Measurements from ENCODE around the gene GADD45A. TPM values are rescaled to one million over a fixed set of nuclear protein-coding genes. Genes with fewer than 3 reads are reported as not detected.

GADD45A gene
- total and polyA plus RNA-seq, 2 experiments from 2014 or later, result 93.1 to 175 TPM

DNA sequence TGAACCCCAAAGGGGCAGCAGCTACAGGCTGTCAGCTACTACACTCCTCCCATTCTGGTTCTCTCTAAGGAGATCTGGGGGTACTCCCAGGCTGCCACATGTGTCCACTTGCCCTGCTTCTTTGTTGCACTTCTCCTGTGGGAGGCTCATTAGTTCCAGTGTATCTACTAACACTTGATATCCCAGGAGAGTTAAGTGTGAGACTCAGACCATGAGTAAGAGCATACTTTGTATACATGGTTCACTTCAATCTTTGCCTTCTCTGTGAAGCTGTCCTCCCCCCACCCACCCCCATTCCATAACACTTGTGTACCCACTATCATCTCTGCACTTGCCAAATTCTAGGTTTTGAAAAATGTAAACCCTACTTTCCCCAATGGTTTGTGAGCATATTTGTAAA is 34.9 kb upstream of the GADD45A start:
- H3K27ac ChIP-seq, result no peak overlapping the region
- H3K4me3 ChIP-seq, result no peak overlapping the region
- no peak for TF ChIP-seq EZH2phosphoT487 (IDR thresholded peaks at IDR 0.05; ENCODE audit: low read depth, severe bottlenecking, unreplicated experiment)
- TF ChIP-seq EZH2 (IDR thresholded peaks at IDR 0.05; ENCODE audit: borderline replicate concordance), result no peak
- TF ChIP-seq CTCF (IDR thresholded peaks at IDR 0.05; ENCODE audit: poor library complexity), result no peak
- no peaks in the 10 kb centered on the region for H3K36me3 ChIP-seq (replicated peaks; ENCODE audit: insufficient read depth, low read depth)
- no peak for DNase-seq (ENCODE audit: low spot score)
- H3K4me1 ChIP-seq (ENCODE audit: insufficient read depth), result peaks cover 28% of the 10 kb centered on the region
- H3K27me3 ChIP-seq, result no peaks in the 10 kb centered on the region
- H3K9me3 ChIP-seq (ENCODE audit: low read depth), result no peaks in the 10 kb centered on the region
- no peaks in the 10 kb centered on the region for H3K79me2 ChIP-seq
- no peaks in the 10 kb centered on the region for H4K20me1 ChIP-seq (ENCODE audit: insufficient read depth, poor library complexity, severe bottlenecking)
- no peaks in the 10 kb centered on the region for H3K9me2 ChIP-seq (replicated peaks; ENCODE audit: insufficient read depth)
- H2AFZ ChIP-seq, result no peak overlapping the region
- H3K4me2 ChIP-seq, result no peak overlapping the region

GRCh38 chr1:67651031-67651430 is 34.0 kb upstream of the GADD45A start:
- no peak overlapping the region for H3K4me2 ChIP-seq
- H3K36me3 ChIP-seq (replicated peaks; ENCODE audit: insufficient read depth, low read depth), result no peaks in the 10 kb centered on the region
- H3K4me1 ChIP-seq (ENCODE audit: insufficient read depth), result peaks cover 18% of the 10 kb centered on the region
- no peaks in the 10 kb centered on the region for H3K27me3 ChIP-seq
- H4K20me1 ChIP-seq (ENCODE audit: insufficient read depth, poor library complexity, severe bottlenecking), result no peaks in the 10 kb centered on the region
- no peaks in the 10 kb centered on the region for H3K79me2 ChIP-seq
- TF ChIP-seq EZH2phosphoT487 (IDR thresholded peaks at IDR 0.05; ENCODE audit: low read depth, severe bottlenecking, unreplicated experiment) (no peak), EZH2 (IDR thresholded peaks at IDR 0.05; ENCODE audit: borderline replicate concordance) (no peak), CTCF (IDR thresholded peaks at IDR 0.05; ENCODE audit: poor library complexity) (no peak)
- DNase-seq (ENCODE audit: low spot score), result no peak
- H3K27ac ChIP-seq, result no peak overlapping the region
- no peaks in the 10 kb centered on the region for H3K9me3 ChIP-seq (ENCODE audit: low read depth)
- WGBS (ENCODE audit: low lambda C conversion rate, missing lambda C conversion rate), result 76% methylated on average over 3 of the region's 3 CpGs
- no peak overlapping the region for H3K4me3 ChIP-seq
- no peak overlapping the region for H2AFZ ChIP-seq
- no peaks in the 10 kb centered on the region for H3K9me2 ChIP-seq (replicated peaks; ENCODE audit: insufficient read depth)

- no peak overlapping the region for H3K4me3 ChIP-seq
- DNase-seq (ENCODE audit: low spot score), result no peak
- H3K9me3 ChIP-seq (ENCODE audit: low read depth), result no peaks in the 10 kb centered on the region
- no peak for TF ChIP-seq EZH2phosphoT487 (IDR thresholded peaks at IDR 0.05; ENCODE audit: low read depth, severe bottlenecking, unreplicated experiment)
- TF ChIP-seq CTCF (IDR thresholded peaks at IDR 0.05; ENCODE audit: poor library complexity), result no peak
- TF ChIP-seq EZH2 (IDR thresholded peaks at IDR 0.05; ENCODE audit: borderline replicate concordance), result no peak
- H3K27ac ChIP-seq, result no peak overlapping the region
- no peaks in the 10 kb centered on the region for H3K36me3 ChIP-seq (replicated peaks; ENCODE audit: insufficient read depth, low read depth)
- H3K27me3 ChIP-seq, result no peaks in the 10 kb centered on the region
- no peaks in the 10 kb centered on the region for H3K79me2 ChIP-seq
- 62% methylated on average over 2 of the region's 2 CpGs for WGBS (ENCODE audit: low lambda C conversion rate, missing lambda C conversion rate)
- H3K4me1 ChIP-seq (ENCODE audit: insufficient read depth), result peaks cover under 1% of the 10 kb centered on the region
- no peaks in the 10 kb centered on the region for H4K20me1 ChIP-seq (ENCODE audit: insufficient read depth, poor library complexity, severe bottlenecking)
- H3K4me2 ChIP-seq, result no peak overlapping the region
- no peaks in the 10 kb centered on the region for H3K9me2 ChIP-seq (replicated peaks; ENCODE audit: insufficient read depth)
- no peak overlapping the region for H2AFZ ChIP-seq
Observed at GRCh38 chr1:67652800-67653199, 32.2 kb upstream of the GADD45A start.

DNA sequence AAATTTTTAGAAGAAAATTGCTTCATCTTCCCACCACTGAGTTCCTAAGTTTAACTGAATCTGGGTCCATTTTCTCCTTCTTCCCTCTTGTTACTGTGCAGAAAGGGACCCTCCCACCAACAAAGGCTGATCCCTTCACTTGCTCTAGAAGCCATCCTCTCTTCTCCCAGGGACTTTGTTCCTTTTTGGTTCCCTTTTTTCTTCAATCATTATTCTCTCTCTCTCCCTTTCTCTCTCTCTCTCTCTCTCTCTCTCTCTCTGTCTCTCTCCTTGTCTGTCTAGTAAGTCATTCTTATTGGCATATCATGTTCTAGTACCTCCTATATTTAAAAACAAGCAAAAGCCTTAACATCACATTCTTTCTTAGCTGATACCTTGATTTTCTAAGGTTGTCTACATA is 31.7 kb upstream of the GADD45A start:
- Histone ChIP-seq H3K36me3 (replicated peaks; ENCODE audit: insufficient read depth, low read depth) (no peaks in the 10 kb centered on the region), H2AFZ (no peak overlapping the region), H3K9me3 (ENCODE audit: low read depth) (no peaks in the 10 kb centered on the region), H3K9me2 (replicated peaks; ENCODE audit: insufficient read depth) (no peaks in the 10 kb centered on the region), H3K27ac (no peak overlapping the region), H3K4me3 (no peak overlapping the region), H4K20me1 (ENCODE audit: insufficient read depth, poor library complexity, severe bottlenecking) (no peaks in the 10 kb centered on the region), H3K4me2 (no peak overlapping the region), H3K4me1 (ENCODE audit: insufficient read depth) (no peaks in the 10 kb centered on the region), H3K27me3 (no peaks in the 10 kb centered on the region), H3K79me2 (no peaks in the 10 kb centered on the region)
- TF ChIP-seq EZH2 (IDR thresholded peaks at IDR 0.05; ENCODE audit: borderline replicate concordance) (no peak), EZH2phosphoT487 (IDR thresholded peaks at IDR 0.05; ENCODE audit: low read depth, severe bottlenecking, unreplicated experiment) (no peak), CTCF (IDR thresholded peaks at IDR 0.05; ENCODE audit: poor library complexity) (no peak)
- no peak for DNase-seq (ENCODE audit: low spot score)
